Left lobe of liver (tissue), 2 donors: Measurements from ENCODE around the gene FOXB2. TPM values are rescaled to one million over a fixed set of nuclear protein-coding genes. Genes with fewer than 3 reads are reported as not detected.
"Not testable (repeated sequence)": the region's sequence is repeated elsewhere in the genome, so short reads cannot be mapped to it uniquely, and the experiment has no call there.

Experiments
- ATAC-seq: fragments of 200-7000 bp; cut with Tn5 transposase; one replicate; pipeline ENCODE4 v1.9.1; 2020; ENCODE audit warnings: mild to moderate bottlenecking, moderate library complexity
- DNase-seq: peaks from one replicate; pipeline ENCODE4 v3.0.0-alpha.2; 2020; ENCODE audit warnings: low spot score
- total RNA-seq: library from RNA; stranded (reverse); gene quantifications from one replicate; pipeline ENCODE4 v1.2.1, GENCODE V29; 2021
- donor health status: DM: no; HTN: no; CAD: no; lungs with moderate emphysema.
- donor health status: DM: no; HTN: yes; CAD: no.

FOXB2 gene
- total RNA-seq, result not detected

DNA sequence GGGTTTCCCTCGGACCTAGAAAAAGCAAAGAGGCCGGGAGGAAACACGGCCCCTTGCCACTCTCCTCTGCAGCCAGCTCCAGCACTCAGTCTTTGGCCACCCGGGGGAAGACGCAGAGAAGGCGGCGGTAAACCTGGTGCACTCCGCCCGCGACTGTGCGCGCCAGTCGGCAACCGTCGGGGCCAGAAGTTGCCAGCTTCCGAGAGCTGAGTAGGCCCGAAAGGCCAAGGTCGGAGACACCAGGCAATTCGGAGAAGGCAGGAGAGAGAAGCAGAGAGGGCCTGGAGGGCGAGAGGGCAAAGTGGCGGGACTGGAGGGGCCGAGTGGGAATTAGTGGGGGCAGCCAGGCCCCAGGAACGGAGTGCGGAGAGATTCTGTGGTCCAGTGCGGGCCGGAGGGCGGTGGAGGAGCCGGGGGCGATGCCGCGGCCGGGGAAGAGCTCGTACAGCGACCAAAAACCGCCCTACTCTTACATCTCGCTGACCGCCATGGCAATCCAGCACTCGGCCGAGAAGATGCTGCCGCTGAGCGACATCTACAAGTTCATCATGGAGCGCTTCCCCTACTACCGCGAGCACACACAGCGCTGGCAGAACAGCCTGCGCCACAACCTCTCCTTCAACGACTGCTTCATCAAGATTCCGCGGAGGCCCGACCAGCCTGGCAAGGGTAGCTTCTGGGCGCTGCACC, at the start of gene FOXB2:
Gene FOXB2 (plus strand): TSS at position 420 of the 690 bp plus-strand sequence. CDS start 0 bp downstream, at position 420.
- ATAC-seq (no peak), DNase-seq (no peak)

DNA sequence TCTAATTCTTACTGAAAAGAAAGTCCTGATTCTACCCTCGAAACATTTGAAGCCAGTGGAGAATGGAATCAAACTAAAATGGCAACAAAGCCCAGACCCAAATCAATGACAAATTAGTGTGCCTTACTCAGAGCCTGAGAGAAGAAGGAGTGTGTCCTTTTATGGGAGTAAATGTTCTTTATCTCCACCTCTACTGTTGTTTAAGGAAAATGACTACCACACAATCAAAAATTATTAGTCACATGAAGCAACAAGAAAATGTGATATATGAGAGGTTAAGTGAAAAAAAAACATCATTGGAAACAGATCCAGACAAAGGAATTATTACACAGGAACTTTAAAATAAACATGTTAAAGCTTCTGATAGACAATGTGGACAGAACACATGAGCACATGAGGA, 49.7 kb upstream of the FOXB2 start:
- ATAC-seq, result no peak
- no peak for DNase-seq

DNA sequence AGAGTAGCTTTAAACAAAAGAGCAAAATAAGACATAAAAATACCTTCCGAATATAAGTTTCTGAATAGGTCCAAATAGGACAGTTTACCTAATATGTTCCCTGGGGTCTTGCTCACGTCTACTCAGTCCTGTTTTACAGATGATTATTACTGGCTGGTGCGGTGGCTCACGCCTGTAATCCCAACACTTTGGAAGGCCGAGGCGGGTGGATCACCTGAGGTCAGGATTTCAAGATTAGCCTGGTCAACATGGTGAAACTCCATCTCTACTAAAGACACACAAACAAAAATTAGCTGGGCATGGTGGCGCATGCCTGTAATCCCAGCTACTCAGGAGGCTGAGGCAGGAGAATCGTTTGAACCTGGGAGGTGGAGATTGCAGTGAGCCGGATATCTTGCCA, 40.6 kb upstream of the FOXB2 start:
- ATAC-seq, DNase-seq: not testable (repeated sequence)

DNA sequence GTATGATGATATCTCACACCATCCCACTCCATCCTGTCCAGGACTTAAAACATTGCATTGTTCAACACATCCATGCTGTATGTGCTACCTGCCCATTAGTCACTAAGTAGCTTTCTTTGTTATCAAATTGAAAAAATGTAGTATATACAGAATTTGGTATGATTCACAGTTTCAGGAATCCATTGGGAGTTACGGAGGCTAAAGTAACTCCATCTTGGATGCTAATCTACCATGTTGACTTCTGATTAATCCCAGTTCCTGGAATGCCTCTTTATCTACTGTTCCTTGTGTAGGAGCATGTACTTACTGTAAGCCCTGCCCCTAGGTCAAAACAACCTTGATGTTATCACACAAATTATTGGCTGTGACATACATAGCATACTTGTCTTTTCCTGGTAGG, 38.9 kb upstream of the FOXB2 start:
- ATAC-seq (no peak), DNase-seq (no peak)

DNA sequence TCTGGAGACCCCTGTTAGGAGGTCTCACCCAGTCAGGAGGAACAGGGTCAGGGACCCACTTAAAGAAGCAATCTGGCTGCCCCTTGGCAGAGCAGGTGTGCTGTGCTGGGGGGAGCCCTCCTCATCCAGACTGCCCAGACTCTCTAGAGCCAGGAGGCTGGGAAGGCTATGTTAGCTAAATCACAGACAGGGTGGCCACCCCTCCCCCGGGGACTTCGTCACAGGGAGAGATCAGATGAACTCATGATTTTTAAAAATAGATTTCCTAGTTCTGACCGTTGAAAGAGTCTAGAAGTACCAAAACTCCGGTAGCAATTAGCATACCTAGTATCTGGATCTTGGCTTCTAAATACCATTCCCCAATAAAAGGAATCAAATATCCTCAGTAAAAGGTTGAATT, 35.0 kb upstream of the FOXB2 start:
- ATAC-seq (no peak), DNase-seq (no peak)

DNA sequence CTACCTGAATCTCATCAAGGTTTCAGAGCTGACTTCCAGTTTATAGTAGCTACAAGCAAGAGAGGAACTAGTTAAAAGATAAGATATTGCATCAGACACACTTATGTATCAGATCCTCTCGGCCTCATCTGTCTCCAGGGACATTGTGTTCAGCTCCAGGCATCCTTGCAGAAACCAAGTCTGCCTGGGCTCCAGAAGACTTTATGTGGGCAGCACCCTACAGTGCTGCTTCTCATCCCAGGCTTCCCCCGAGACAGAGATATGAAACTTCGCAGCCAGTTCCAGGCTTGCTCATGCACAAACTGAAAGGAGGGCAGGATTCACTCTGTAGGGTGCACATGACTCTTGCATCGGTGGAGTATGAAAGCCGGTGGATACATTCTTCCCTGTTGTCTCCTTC, 33.9 kb upstream of the FOXB2 start:
- DNase-seq (no peak), ATAC-seq (no peak)

DNA sequence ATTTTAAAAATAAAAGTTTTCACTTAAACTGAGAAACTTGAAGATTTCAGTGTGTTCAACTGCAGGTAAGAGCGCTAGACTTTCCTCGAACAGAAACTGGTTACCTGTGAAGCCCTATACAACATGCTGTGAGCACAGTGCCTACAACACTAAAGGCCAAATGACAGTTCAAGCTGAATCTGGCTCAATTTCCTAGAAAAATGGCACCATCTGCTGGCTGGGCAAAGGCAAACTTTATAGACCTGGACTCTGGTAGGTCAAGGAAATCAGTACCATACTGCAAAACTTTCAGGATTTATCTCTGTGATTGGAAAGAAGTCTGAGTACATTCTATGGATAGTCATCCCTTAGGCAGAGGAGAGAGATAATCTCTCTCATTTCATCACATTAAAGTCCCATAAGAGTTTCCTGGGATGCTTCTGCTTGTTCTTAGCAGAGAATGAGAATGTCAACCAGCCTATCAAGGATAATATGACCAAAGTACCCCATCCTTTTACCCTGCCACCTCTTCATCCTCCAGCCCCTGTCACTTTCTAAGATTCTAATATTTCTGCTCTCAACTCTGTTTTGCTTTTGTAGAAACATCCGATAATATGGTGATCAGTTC, 31.8 kb upstream of the FOXB2 start:
- DNase-seq, result no peak
- peak; percentile 86 for ATAC-seq

DNA sequence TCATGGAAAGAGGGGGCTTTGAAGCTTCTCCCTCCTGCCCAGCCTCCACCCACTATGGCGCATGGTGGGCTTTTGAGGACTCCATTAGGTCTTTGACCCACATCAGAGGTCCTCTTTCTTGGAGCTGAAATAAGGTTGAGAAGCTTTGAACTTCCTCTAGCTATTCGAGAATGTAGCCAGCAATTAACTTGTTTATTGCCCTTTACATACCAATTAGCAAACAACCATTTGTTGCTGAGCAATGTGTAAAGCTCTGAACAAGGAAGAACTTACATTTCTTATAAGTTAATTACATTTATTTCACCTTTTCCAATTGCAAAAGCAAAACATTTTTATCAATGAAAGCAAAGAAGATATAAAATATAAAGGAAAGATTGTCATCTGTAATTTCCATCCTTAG, 30.5 kb upstream of the FOXB2 start:
- DNase-seq, result no peak
- no peak for ATAC-seq

DNA sequence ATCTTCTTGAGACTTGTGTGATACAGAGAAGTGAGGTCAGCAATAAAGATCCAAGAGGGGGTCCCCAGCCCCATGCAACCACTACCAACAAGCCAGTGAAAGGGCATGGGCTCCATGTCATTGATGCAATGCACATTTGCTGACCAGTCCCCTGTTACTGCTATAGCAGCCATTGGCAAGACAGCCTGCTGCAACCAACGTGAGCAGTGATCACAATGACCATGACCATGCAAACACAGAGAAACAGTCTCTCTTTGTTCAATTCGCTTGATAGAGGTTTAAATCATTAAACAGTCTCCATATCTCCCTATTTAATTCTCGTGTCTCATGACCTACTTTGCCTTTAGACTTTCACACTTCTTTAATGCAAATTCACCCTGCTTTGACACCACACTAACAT, 30.0 kb upstream of the FOXB2 start:
- ATAC-seq, result no peak
- no peak for DNase-seq

DNA sequence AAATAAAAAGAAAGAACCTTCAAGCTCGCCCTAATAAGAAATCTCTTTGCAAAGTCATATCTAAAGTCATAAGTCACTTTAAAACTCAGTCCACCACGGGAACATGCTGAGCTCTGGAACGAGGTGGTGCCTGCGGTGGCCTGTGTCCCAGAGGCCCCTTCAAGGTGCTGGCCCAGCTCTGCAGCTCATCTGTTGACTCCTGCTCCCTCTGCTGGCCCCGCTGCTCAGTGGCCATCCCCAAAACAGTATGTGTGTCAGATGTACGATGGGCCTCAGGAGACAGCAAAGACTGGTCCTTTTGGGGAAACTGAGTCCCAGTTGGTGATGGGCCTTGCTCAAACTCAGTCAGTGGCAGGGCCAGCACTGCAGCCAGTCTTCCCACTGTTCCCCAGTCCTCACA, 22.8 kb upstream of the FOXB2 start:
- DNase-seq (no peak), ATAC-seq (no peak)

DNA sequence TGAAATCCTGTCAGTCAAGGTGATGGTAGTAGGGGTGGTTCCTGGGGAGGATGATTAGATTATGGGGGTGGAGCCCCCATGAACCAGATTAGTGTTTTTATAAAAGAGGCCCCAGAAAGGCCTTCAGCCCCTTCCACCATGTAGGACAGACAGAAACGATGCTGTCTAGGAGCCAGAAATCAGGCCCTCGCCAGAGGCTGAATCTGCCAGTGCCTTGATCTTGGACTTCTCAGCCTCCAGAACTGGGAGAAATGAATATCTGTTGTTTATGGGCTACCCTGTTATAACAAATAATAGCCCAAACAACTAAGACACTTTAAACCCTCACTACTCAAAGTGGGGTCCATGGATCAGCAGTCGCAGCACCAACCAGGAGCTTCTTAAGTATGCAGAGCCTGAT, 20.2 kb upstream of the FOXB2 start:
- no peak for DNase-seq
- no peak for ATAC-seq

DNA sequence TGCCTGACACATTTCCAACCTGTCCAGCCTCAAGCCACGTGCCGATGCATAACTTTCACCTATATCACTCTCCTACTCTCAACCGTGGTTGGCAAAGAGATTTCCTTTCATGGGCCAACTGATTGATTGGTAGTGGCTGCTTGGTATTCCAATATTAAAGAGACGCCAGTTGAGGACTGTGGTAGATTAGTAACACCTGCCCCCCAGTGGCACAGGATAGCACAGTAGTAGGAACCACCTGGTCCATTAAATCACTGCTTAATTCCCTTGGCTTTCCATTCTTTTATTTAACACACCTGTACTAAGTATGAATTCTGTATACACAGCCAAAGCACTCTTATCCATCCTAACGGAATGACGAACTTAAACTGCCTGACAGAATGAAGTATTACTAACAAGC, 19.1 kb upstream of the FOXB2 start:
- ATAC-seq (no peak), DNase-seq (no peak)

DNA sequence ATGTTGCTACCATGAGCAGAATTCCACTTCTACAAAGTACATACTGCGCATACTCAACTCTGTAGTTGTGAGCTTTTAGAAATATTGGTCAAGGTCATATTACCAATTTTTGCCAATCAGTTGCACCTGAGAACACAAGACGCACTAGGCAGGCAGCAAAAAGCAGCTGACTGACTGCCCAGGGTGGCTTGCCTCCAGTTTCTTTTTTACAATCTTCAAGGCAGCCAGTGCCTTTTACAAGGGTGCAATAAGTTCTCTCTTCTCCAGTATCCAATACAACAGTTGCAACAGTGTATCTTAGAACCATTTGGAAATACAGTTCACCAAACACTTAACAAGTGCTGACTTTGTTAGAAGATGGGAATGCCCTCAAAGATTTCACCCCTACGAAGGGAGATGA, 16.1 kb upstream of the FOXB2 start:
- no peak for DNase-seq

DNA sequence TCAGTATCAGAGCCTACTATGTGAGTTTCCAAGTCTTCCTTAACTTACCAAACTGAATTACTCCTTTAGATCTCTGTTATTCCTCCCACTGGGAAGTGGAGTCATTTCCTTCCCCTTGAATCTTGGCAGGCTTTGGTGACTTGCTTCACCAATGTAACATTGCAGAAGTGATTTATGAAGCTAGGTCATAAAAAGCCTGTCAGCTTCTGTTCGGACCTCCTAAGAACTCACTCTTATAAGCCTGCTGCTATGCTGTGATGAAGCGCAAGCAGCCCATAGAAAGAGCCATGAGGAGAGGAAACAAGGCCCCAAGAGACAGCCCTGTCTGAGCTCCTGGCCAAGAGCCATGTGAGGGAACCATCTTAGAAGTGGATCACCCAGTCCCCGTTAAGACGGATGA, 14.2 kb upstream of the FOXB2 start:
- no peak for DNase-seq
- ATAC-seq, result no peak

More for the DNA sequence above, 16.1 kb upstream of the FOXB2 start:
- ATAC-seq, result no peak

DNA sequence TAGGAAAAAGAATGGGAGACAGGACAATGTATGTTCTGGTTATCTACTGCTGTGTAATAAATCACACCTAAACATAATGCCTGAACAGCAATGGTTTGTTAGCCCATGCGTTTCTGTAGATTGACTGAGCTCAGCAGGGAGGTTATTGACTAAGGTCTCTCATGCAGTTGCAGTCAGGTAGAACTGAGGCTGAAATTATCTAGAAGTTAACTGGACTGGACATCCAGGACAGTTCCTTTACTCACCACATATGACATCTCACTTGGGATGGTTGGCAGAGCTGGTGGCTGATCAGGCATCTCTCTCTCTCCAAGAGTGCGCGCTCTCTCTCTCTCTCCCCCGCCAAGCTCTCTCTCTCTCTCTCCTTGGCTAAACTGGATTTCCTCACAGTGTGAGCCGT, 8.9 kb upstream of the FOXB2 start:
- ATAC-seq (no peak), DNase-seq (no peak)

DNA sequence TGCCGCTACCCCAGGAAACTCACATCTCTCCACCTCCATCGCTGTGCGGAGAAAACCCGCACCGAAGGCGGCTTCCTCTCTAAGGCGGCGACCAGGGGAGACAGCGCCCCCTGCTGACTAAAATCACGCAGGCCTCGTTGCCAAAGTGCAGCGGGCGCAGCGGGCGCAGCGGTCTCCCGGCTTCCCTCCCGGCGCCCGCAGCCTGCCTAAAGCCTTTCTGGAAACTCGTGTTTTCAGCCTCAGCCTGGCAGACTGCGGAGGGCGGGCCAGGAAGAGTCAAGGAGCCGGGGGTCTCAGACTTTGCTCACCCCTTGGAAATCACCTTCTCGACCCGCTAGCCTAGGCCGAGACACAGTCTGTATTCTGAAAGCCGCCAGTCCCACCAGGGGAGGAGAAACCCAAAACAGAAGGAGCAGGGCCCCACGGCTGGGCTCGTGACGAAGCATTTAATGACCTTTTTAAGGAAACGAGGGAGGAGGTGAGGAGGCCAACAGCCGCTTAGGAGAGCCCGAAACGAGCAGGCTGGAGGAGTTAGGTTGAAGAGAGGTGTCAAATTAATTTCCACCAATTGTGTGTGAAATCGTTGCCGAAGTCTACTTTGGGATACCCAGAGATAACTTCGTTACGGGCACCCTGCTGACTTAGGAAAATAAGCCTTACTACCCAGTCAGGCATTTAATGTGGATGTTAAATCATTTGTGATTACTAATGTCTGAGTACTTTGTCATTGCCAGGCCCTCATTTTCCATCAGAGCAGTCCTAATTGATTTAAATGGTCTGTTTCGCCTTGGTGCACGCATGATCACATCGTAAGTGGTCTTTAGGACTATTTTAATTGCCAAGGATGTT, 7.3 kb upstream of the FOXB2 start:
- ATAC-seq, result peak; percentile 86
- peak; percentile 53 for DNase-seq

DNA sequence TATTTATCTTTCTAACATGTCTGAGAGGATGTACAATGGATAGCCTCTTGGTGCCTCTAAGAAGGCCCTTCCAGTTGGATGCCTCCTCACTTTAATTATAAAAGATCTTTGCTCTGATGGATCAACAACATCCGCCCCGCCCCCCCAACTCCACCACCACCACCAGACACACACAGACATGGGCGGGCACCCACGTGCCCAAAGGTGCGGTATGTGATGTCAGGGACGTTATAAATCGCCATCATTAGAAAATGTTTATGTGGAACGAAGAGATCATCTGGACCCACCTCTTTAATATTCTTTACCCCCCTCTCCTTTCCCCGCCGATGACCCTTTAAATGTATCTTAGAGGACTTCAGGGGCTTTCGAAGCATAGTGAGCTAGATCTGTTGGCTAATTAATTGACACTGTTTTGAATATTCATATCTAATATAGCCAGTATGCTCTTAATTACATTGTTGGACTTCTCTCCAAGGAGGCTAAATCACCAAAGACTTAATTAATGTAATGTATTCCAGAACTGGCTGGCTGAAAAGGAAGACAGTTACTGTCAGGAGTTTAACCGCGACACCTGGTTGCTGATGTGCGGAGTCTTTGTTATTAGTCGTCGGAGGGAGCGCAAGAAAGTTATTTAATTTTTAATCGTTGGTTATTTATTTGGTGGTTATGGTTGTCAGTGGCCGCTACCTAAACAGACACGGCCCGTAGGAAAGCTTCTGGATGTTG, 6.1 kb upstream of the FOXB2 start:
- ATAC-seq, result no peak
- no peak for DNase-seq

DNA sequence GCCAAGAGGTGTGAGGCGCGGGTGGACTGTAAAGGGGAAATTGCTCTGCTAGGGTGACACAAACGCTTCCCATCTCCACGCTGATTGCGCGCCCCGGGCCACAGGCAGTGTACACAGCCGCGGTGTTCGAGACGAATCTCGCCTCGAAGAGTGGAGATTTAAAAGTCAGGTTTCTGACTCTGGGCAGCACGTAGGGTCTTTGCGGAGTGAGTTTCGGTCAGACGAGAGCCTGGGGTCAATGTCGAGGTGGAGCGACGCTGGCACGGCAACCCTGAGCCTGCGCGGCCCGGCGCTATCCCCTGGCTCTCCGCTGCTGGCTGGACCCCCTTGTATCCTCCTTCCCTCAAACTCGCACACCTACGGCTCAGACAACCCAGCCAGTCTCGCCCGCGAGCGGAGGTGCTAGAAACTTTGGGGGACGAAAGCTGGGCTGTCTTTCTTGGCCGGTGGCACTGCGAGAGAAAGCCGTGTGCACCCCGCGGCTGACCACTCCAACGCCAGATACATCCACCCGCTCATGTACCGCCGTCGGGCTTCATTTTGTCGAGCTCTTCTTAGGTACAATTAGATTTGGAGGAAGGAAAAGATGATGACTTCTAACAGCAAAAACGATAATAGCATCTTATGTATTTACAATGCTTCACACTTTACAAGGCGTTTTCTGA, 5.4 kb upstream of the FOXB2 start:
- no peak for DNase-seq
- no peak for ATAC-seq

DNA sequence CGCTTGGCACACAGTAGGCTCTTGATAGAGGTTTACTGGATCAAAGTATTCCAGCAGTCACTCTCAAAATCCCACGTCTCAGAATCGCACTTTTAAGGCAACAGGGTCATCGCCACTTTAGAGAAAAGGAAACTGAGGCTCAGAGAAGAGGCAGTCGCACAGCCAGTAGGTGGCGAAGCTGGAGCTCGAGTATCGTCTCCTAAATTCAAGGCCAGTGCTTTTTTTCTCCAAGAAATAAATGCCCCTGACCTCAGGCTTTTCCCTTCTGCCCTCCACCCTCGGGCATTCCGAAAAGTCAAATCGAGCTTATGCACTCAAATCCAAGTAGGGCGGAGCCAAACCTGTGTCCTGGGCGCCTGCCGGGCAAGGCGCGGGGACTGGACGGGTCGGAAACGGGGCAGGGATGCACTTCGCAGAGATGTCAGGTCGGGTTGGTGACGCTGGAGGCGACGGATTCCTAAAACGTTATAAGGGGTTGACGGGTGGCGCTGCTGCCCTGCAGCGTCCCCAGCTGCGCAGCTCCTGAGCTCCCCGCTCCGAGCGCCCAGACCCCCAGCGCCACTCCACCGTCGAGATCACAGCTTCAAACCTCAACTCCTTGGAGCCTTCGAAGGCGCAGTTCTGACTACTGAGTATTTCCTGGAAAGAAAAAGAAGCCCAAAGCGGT, 4.7 kb upstream of the FOXB2 start:
- no peak for ATAC-seq
- DNase-seq, result no peak

DNA sequence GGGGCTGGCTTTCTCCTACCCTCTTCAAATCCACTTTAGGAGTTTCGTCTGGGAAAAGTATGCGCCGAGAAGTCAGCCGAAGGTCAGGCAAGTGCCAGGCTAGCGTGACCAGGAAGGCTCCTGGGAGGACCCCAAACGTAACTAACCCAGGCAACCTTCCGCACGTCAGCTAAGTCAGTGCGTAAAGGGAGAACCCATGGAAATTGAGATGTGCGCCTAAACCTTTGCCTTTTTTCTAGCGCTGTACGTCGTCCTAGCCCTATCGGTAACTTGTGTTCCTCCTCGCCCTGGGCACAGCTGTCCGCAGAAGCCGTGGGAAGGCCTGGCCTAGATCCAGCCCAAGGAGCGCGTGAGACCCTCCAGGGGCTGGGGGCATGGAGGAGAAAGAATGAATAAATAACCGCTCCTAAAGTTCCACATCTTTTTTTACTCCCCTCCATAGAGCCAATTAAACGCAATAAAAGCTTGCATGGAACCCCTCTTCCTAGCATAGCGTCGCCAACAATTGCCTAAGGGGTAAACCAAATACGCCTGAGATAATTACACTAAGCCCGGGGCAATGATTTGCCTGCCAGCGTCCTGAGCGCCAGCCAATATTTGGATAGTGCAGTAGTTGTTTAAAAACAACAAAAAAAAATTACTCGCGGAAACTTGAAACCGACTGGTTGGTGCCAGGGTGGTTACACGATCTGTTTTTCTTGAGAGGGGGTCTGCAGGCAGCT, 4.0 kb upstream of the FOXB2 start:
- no peak for ATAC-seq
- no peak for DNase-seq
